Measurements from ENCODE around the gene PTOV1. TPM values are rescaled to one million over a fixed set of nuclear protein-coding genes. Genes with fewer than 3 reads are reported as not detected.

The PTOV1 gene
- total RNA-seq, 1 experiment from 2014 or later, result 205 TPM

DNA sequence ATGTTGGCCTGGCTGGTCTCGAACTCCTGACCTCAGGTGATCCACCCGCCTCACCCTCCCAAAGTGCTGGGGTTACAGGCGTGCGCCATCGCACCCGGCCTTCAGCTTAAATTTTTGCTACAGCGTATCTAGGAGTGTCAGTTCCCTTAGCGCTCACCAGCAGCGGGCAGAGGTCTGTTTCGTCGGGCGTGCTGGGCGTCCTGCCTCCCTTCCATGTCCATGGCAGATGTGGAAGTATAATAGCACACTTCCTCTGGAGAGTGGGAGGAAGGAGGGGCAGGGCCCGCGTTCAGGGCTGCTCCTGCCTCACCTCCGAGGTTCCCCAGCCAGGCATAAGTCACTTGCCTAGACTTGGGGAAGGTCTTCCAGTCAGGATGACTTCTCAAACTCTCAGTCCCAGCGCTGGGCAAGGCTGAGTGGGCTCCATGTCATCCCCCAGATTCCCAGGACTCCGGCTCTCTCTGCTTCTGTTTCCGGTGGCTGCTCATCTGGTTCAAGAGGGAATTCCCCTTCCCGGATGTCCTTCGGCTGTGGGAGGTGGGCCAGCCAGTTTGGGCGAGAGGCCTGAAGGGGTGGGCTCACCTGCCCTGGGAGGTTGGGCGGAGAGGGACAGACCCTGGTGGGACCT lies 36.2 kb downstream of the PTOV1 start:
- Histone ChIP-seq H3K36me3 (replicated peaks; ENCODE audit: control insufficient read depth, insufficient read depth, low read length) (peaks cover 22% of the 10 kb centered on the region), H3K27me3 (ENCODE audit: control insufficient read depth, insufficient read depth, low read length) (peaks cover 2% of the 10 kb centered on the region; the same call in 1 of the 2 replicates), H3K4me3 (ENCODE audit: insufficient read depth, low read depth, low read length) (no peak overlapping the region)
- no peak for DNase-seq

DNA sequence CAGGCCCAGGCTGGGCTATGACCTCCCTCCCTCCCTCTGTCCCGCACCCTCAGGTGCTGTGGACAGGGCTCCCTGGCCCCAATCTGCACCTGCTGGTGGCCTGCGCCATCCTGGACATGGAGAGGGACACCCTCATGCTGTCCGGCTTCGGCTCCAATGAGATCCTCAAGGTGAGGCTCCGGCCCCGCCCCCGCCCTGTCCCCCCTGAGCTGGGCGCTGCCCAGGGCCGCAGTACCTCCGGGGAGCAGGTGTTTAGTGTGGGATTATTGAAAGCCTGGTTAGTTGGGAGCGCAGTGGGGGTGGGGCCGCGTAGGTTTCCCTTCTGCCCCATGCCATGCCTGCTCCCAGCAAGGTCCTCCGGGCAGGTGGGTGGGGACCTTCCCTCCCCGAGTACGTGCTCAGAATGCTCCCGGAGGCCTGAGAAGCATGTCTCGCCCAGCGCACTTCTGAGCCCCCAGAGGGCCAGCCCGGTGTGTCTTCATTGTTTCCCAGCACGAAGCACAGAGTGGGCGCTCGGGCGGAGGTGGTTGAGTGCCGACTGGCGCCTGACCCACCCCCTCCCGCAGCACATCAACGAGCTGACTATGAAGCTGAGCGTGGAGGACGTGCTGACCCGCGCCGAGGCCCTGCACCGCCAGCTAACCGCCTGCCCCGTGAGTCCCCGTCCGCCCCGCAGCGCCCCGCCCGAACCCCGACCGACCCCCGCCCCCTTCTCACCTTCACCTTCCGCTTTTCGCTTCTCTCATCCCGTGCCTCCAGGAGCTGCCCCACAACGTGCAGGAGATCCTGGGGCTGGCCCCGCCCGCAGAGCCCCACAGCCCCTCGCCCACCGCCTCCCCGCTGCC lies 36.9 kb downstream of the PTOV1 start:
- H3K27me3 ChIP-seq (ENCODE audit: control insufficient read depth, insufficient read depth, low read length), result peaks cover 2% of the 10 kb centered on the region; the same call in 1 of the 2 replicates
- H3K36me3 ChIP-seq (replicated peaks; ENCODE audit: control insufficient read depth, insufficient read depth, low read length), result peaks cover 17% of the 10 kb centered on the region
- H3K4me3 ChIP-seq (ENCODE audit: insufficient read depth, low read depth, low read length), result no peak overlapping the region
- DNase-seq, result no peak

GRCh38 chr19:49888510-49888824 lies 37.5 kb downstream of the PTOV1 start:
- H3K27me3 ChIP-seq (ENCODE audit: control insufficient read depth, insufficient read depth, low read length), result peaks cover 2% of the 10 kb centered on the region; the same call in 1 of the 2 replicates
- no peak for DNase-seq
- H3K36me3 ChIP-seq (replicated peaks; ENCODE audit: control insufficient read depth, insufficient read depth, low read length), result peaks cover 11% of the 10 kb centered on the region
- no peak overlapping the region for H3K4me3 ChIP-seq (ENCODE audit: insufficient read depth, low read depth, low read length)

GRCh38 chr19:49889038-49889686 lies 38.2 kb downstream of the PTOV1 start:
- DNase-seq, result no peak
- Histone ChIP-seq H3K36me3 (replicated peaks; ENCODE audit: control insufficient read depth, insufficient read depth, low read length) (peaks cover 8% of the 10 kb centered on the region), H3K4me3 (ENCODE audit: insufficient read depth, low read depth, low read length) (no peak overlapping the region), H3K27me3 (ENCODE audit: control insufficient read depth, insufficient read depth, low read length) (peaks cover 2% of the 10 kb centered on the region; the same call in 1 of the 2 replicates)

DNA sequence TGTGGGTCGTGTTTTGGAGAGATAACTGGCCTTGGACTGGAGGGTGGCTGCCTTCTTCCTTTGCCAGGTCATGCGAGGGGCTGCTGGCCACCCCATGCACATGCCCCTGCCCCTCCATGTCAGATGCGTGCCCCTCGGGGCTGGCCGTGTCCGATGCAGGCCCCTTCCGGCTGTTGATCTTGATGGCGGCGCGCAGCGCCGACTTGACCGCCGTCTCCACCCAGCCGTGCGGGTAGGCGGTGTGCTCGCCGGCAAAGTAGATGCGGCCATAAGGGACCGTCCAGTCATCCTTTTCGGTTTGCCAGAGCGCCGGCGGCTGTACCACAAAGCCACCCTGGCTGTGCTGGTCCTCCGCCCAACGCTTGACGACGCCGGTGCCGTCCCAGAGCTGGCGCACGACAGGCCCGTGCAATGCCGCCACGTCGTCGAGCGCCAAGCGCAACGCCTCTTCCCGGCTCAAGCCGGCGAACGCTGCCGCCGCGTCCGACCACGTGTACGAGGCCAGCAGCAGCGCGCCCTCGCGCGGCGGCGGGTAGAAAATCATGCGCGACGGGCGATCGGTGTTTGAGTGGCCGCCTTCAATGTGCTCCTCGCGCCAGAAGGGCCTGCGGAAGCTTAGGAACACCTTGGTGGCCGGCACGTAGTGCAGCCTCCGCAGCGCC lies 38.9 kb downstream of the PTOV1 start:
- H3K36me3 ChIP-seq (replicated peaks; ENCODE audit: control insufficient read depth, insufficient read depth, low read length), result peaks cover 2% of the 10 kb centered on the region
- peaks cover 2% of the 10 kb centered on the region; the same call in 1 of the 2 replicates for H3K27me3 ChIP-seq (ENCODE audit: control insufficient read depth, insufficient read depth, low read length)
- H3K4me3 ChIP-seq (ENCODE audit: insufficient read depth, low read depth, low read length), result peak overlapping the region; percentile 53
- DNase-seq, result peak; percentile 93

DNA sequence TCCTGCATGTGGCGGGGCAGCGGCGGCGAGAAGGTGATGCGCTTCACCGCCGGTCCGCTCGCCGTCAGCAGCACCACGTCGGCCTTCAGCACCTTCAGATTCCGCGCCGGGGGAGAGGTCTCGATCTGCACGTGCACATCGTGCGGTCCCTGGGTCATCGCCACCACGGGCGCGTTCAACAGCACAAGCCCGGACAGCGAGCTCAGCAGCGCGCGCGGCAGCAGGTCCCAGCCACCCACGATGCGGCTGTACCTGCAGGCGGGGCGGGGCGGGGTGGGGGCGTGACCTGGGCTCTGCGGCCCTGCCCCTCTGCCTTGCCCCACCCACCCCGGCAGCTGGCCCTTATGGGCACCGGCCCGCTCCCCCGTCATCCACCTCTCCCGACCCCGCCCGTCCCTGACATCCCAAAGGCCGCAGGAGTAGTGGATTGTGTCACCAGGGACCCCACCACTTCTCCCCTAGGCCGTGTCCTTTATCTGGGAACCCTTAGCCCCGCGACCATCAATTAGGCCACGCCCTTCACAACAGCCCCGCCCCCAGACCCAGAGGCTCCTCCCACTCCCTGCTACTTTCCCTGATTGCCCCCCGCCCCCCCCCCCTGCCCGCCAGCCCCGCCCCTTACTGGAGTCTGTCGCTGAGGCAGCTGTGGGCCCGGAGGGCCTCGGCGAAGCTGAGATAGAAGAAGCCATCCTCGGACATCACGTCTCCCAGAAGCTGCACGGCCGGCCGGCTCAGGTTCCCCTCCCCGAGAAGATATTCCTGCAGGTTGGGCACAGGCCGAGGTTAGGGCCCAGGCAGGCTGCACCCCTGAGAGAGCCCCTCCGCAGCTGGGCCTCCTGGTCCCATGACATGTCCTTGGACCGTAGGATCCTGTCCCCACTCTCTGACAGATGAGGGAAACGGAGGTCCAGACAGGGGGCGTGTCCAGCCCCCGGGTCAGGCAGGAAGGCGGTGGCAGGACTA lies 39.7 kb downstream of the PTOV1 start:
- DNase-seq, result peak; percentile 99
- Histone ChIP-seq H3K27me3 (ENCODE audit: control insufficient read depth, insufficient read depth, low read length) (peaks cover 2% of the 10 kb centered on the region; the same call in 1 of the 2 replicates), H3K4me3 (ENCODE audit: insufficient read depth, low read depth, low read length) (peak overlapping the region; percentile 53), H3K36me3 (replicated peaks; ENCODE audit: control insufficient read depth, insufficient read depth, low read length) (peaks cover 1% of the 10 kb centered on the region)

- peaks cover 2% of the 10 kb centered on the region; the same call in 1 of the 2 replicates for H3K27me3 ChIP-seq (ENCODE audit: control insufficient read depth, insufficient read depth, low read length)
- DNase-seq, result no peak
- H3K36me3 ChIP-seq (replicated peaks; ENCODE audit: control insufficient read depth, insufficient read depth, low read length), result peaks cover 1% of the 10 kb centered on the region
- no peak overlapping the region for H3K4me3 ChIP-seq (ENCODE audit: insufficient read depth, low read depth, low read length)
Observed at GRCh38 chr19:49891393-49891792, 40.4 kb downstream of the PTOV1 start.

DNA sequence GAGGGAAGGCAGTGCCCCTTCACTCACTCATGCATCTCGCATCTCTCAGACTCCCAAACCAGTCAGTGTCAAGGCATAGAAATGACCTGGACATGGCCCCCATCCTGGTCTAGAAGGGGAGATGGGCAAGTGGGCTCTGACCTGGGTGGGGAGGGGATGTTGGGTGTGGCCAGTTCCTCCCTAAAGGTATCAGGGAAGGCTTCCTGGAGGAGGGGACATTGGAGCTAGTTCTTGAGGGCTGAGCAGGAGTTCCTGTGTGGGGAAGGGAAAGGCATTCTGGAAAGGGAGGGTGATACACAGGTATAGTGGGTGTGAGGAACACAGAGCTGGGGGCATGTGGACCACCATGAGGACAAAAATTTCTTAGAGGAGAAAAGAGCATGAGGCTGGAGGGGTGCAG lies 41.8 kb downstream of the PTOV1 start:
- DNase-seq, result no peak
- Histone ChIP-seq H3K27me3 (ENCODE audit: control insufficient read depth, insufficient read depth, low read length) (peaks cover 2% of the 10 kb centered on the region; the same call in 1 of the 2 replicates), H3K4me3 (ENCODE audit: insufficient read depth, low read depth, low read length) (no peak overlapping the region), H3K36me3 (replicated peaks; ENCODE audit: control insufficient read depth, insufficient read depth, low read length) (no peaks in the 10 kb centered on the region; the same call in 1 of the 2 replicates)

- DNase-seq, result no peak
- Histone ChIP-seq H3K36me3 (replicated peaks; ENCODE audit: control insufficient read depth, insufficient read depth, low read length) (no peaks in the 10 kb centered on the region), H3K4me3 (ENCODE audit: insufficient read depth, low read depth, low read length) (no peak overlapping the region), H3K27me3 (ENCODE audit: control insufficient read depth, insufficient read depth, low read length) (peaks cover 2% of the 10 kb centered on the region; the same call in 1 of the 2 replicates)
Observed at GRCh38 chr19:49894011-49894664, 43.2 kb downstream of the PTOV1 start.

DNA sequence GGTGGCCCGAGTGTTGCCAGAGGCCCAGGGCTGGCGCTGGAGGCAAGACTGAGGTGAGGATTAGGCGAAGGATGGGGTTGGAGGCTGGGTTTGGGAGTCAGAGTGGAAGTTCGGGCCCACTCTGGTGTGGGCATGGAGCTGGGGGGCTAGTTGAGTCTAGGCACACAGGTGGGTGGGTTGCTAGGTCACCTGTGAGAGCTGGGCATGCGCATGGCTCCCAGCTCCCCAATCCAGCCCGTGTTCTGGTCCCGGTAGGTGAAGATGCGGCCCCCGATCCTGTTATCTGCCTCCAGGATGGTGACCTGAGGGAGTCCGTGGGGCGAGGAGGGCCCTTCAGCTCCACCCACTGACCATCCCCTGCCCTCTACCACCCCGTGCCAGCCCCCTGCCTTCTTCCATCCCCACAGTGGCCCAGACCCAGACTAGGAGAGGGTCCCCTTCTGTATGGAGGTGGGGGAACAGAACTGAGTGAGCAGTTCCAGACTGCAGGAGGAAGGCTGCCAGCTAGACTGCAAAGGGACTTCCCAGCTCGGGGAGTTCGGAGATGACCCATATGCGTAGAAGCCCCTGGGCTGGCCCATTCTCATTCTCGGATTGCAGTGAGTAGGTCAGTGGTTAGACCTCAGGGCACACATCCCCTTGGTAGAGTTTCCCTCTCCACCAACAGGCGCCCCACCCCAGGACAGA lies 44.1 kb downstream of the PTOV1 start:
- Histone ChIP-seq H3K36me3 (replicated peaks; ENCODE audit: control insufficient read depth, insufficient read depth, low read length) (no peaks in the 10 kb centered on the region), H3K4me3 (ENCODE audit: insufficient read depth, low read depth, low read length) (no peak overlapping the region), H3K27me3 (ENCODE audit: control insufficient read depth, insufficient read depth, low read length) (no peaks in the 10 kb centered on the region)
- DNase-seq, result peak; percentile 58

GRCh38 chr19:49895566-49896297 lies 44.8 kb downstream of the PTOV1 start:
- H3K36me3 ChIP-seq (replicated peaks; ENCODE audit: control insufficient read depth, insufficient read depth, low read length), result no peaks in the 10 kb centered on the region
- H3K27me3 ChIP-seq (ENCODE audit: control insufficient read depth, insufficient read depth, low read length), result no peaks in the 10 kb centered on the region
- no peak overlapping the region for H3K4me3 ChIP-seq (ENCODE audit: insufficient read depth, low read depth, low read length)
- peak; percentile 52 for DNase-seq

- peak; percentile 78 for DNase-seq
- H3K4me3 ChIP-seq (ENCODE audit: insufficient read depth, low read depth, low read length), result no peak within 1 kb of the TSS
Observed at GRCh38 chr19:49896863-49897621, 46.1 kb downstream of the PTOV1 start, which contains the start of gene IL4I1. TSS of gene IL4I1 (minus strand) at chr19:49896887. CDS start at chr19:49896160, 727 bp downstream.

More at GRCh38 chr19:49896863-49897621, 46.1 kb downstream of the PTOV1 start, which contains the start of gene IL4I1:
- no peaks in the 10 kb centered on the region for H3K36me3 ChIP-seq (replicated peaks; ENCODE audit: control insufficient read depth, insufficient read depth, low read length)
- H3K27me3 ChIP-seq (ENCODE audit: control insufficient read depth, insufficient read depth, low read length), result no peaks in the 10 kb centered on the region
